ENCODE measurements around the gene SKAP2. TPM values are rescaled to one million over a fixed set of nuclear protein-coding genes. Genes with fewer than 3 reads are reported as not detected.
A peak's percentile ranks its signal among the peaks of the same experiment; 100 is the strongest.

The SKAP2 gene
- total and polyA plus RNA-seq, 9 donors: 6.3 to 15.1 (median 9.6) TPM

DNA sequence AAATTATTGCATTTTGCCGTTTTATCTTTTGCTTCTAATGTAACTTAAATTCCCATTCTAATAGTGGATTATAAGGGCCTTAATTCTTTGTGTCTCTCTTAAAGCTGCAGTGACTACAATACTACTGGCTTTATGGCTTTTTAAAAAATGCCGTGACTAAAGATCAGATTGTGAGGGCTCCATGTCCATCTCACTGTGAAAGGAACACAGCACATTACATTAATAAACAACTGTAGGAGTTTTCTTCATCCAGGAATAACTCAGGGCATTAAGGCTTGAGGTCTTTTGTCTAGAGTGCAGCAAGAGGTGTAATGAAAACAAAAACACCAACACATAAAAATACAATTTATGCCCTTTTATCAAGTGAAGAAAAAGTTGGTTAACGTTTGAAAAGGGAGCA, 205.3 kb downstream of the SKAP2 start:
- no peak overlapping the region for H3K27ac ChIP-seq (ENCODE audit: low read length)
- H3K4me1 ChIP-seq (ENCODE audit: control insufficient read depth, insufficient read depth, low read length): peaks cover 2% of the 10 kb centered on the region
- no CpG with 5 or more reads among the region's 3 CpGs for WGBS (ENCODE audit: insufficient coverage)
- no peaks in the 10 kb centered on the region for H3K9me3 ChIP-seq (replicated peaks; ENCODE audit: control insufficient read depth, low read depth, low read length)
- no peak overlapping the region for H3K4me3 ChIP-seq (ENCODE audit: low read length)
- DNase-seq: no peak
- H3K27me3 ChIP-seq (ENCODE audit: control insufficient read depth, insufficient read depth, low read length): peaks cover 2% of the 10 kb centered on the region
- no peaks in the 10 kb centered on the region for H3K36me3 ChIP-seq (ENCODE audit: control insufficient read depth, insufficient read depth, low read length)

DNA sequence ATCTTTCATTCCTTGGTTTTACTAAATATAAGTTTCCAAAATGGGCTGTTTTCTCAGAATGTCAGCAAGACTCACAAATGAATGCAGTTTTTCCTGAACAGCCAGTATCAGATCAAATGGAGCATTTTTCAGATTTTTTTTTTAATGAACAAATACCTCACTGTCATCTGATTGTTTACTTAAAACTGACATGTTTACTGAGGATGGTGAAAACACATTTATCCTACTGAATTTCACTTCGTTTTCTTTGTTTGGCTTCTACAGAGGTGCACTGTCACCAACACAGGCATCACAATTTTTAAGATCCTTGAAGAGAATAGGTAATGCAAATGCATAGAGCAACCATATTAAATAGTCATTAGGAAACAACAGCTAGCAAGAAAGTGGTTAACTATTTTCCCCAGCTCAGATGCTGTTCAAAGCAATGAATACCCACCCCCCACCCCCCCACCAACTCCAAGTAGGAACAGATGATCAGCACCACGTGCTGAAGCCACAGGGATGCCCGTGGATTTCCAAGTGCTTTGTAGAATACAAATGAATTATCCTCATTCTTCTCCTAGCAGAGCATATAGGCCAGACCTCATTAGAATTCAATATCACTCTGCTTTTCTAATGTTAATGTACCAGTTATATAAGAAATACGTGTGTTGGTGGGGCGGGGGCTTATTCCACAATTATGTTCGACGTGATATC, 205.9 kb downstream of the SKAP2 start:
- H3K27ac ChIP-seq (ENCODE audit: low read length): no peak overlapping the region
- H3K9me3 ChIP-seq (replicated peaks; ENCODE audit: control insufficient read depth, low read depth, low read length): no peaks in the 10 kb centered on the region
- H3K4me1 ChIP-seq (ENCODE audit: control insufficient read depth, insufficient read depth, low read length): peaks cover 2% of the 10 kb centered on the region
- H3K4me3 ChIP-seq (ENCODE audit: low read length): no peak overlapping the region
- no peaks in the 10 kb centered on the region for H3K36me3 ChIP-seq (ENCODE audit: control insufficient read depth, insufficient read depth, low read length)
- peaks cover 2% of the 10 kb centered on the region for H3K27me3 ChIP-seq (ENCODE audit: control insufficient read depth, insufficient read depth, low read length)
- DNase-seq: no peak
- no CpG with 5 or more reads among the region's 7 CpGs for WGBS (ENCODE audit: insufficient coverage)

DNA sequence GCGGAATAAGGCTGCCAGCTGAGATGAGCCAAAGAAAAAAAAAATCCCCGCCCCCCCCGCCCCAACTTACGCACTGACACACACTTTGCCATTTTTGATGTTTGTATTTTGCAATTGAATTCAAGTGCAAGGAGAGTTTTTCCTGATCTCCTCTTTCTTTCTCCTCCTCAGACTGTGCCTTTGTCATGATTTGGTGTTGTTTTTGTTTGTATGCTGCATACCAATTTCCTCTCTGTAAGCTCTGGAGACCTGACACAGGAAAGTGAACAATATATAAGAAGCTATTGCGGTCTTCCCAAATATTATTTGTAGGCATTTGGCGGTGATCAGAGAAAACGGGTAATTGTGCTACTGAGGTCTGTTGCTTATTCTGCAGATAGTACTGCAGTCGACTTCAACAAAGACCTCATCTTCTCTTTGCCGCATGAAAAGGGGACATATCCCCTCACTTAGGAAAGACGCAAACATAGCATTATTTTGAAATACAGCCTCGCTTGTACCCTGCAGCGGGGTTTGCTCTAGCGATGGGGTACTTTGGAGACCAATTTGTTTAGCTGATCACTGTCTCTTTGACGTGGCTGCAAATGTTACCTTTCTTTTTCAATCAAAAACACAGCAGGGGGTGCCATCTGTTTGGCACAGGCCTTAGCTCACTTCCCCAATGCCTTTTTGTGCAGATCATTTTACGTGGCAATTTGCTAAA, 206.6 kb downstream of the SKAP2 start:
- no peak overlapping the region for H3K27ac ChIP-seq (ENCODE audit: low read length)
- H3K9me3 ChIP-seq (replicated peaks; ENCODE audit: control insufficient read depth, low read depth, low read length): no peaks in the 10 kb centered on the region
- WGBS (ENCODE audit: insufficient coverage): 54% methylated on average over 7 of the region's 15 CpGs
- H3K4me3 ChIP-seq (ENCODE audit: low read length): no peak overlapping the region
- peaks cover 2% of the 10 kb centered on the region for H3K27me3 ChIP-seq (ENCODE audit: control insufficient read depth, insufficient read depth, low read length)
- H3K4me1 ChIP-seq (ENCODE audit: control insufficient read depth, insufficient read depth, low read length): peaks cover 2% of the 10 kb centered on the region
- no peaks in the 10 kb centered on the region for H3K36me3 ChIP-seq (ENCODE audit: control insufficient read depth, insufficient read depth, low read length)
- no peak for DNase-seq

DNA sequence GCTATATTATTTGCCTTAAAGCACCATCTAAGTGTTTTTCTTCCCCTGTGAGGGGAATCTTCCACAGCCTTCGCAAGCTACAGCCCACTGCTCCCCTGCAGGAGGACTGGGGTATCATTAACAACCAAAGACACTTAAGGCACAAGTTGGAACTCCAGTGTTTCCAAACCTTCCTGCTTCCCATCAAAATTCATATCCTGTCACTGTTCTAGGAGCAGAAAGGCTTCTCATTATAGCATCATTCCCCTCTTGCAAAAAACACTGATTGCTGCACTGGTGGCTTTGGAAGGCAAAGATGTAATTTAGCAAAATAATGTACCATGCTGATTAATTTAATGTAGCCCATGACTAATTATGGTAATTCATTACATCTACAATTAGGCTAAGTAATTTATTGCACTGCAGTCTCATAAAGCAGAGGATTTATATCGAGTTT, 207.2 kb downstream of the SKAP2 start:
- H3K27ac ChIP-seq (ENCODE audit: low read length): no peak overlapping the region
- H3K9me3 ChIP-seq (replicated peaks; ENCODE audit: control insufficient read depth, low read depth, low read length): no peaks in the 10 kb centered on the region
- WGBS (ENCODE audit: insufficient coverage): 50% methylated on average over 1 of the region's 2 CpGs
- no peaks in the 10 kb centered on the region for H3K36me3 ChIP-seq (ENCODE audit: control insufficient read depth, insufficient read depth, low read length)
- H3K27me3 ChIP-seq (ENCODE audit: control insufficient read depth, insufficient read depth, low read length): peaks cover 2% of the 10 kb centered on the region
- no peak overlapping the region for H3K4me3 ChIP-seq (ENCODE audit: low read length)
- no peak for DNase-seq
- H3K4me1 ChIP-seq (ENCODE audit: control insufficient read depth, insufficient read depth, low read length): peaks cover 2% of the 10 kb centered on the region

DNA sequence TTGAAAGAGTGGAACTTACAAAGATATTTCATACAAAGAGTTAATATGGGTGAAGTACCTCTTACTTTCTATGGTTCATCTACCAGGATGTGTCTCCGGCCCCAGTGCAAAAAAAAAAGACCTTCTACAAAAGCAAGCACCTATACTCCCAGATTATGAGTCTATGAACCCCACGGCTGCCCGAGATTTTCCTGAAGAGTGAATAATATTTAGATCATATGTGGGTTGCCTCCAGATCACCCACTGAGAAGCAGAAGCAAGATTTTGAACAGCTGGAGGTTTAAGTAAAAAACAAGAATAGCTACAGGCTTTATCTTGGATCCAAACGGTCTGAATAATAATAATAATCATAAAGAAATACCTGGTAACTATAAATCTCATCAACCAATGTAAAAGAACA, 207.7 kb downstream of the SKAP2 start:
- H3K36me3 ChIP-seq (ENCODE audit: control insufficient read depth, insufficient read depth, low read length): no peaks in the 10 kb centered on the region
- H3K27ac ChIP-seq (ENCODE audit: low read length): no peak overlapping the region
- peaks cover 2% of the 10 kb centered on the region for H3K27me3 ChIP-seq (ENCODE audit: control insufficient read depth, insufficient read depth, low read length)
- H3K9me3 ChIP-seq (replicated peaks; ENCODE audit: control insufficient read depth, low read depth, low read length): no peaks in the 10 kb centered on the region
- no peak for DNase-seq
- no peak overlapping the region for H3K4me3 ChIP-seq (ENCODE audit: low read length)
- peaks cover 2% of the 10 kb centered on the region for H3K4me1 ChIP-seq (ENCODE audit: control insufficient read depth, insufficient read depth, low read length)
- no CpG with 5 or more reads among the region's 4 CpGs for WGBS (ENCODE audit: insufficient coverage)

DNA sequence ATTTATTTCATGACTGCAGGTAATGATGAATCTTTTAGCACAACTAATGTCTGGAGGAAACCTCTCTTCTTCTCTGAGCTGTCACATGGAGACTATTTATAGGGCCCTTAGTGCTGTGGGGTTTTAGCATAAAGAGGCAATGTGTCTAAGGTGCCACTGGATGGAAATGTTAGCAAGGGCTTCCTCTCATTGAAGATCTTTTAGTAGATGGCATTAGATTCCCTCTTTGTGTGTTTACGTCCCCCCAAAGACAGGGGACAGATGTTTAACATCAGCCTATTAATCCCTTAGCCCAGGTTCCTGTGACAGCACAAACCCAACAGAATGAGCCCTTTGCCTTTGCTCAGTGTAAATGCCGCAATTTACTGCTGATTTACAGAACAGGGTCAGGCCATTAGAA, 208.6 kb downstream of the SKAP2 start:
- Histone ChIP-seq H3K27ac (ENCODE audit: low read length) (no peak overlapping the region), H3K27me3 (ENCODE audit: control insufficient read depth, insufficient read depth, low read length) (peaks cover 2% of the 10 kb centered on the region), H3K9me3 (replicated peaks; ENCODE audit: control insufficient read depth, low read depth, low read length) (no peaks in the 10 kb centered on the region), H3K4me1 (ENCODE audit: control insufficient read depth, insufficient read depth, low read length) (peaks cover 2% of the 10 kb centered on the region), H3K4me3 (ENCODE audit: low read length) (no peak overlapping the region), H3K36me3 (ENCODE audit: control insufficient read depth, insufficient read depth, low read length) (no peaks in the 10 kb centered on the region)
- no peak for DNase-seq
- WGBS (ENCODE audit: insufficient coverage): 78% methylated on average over 1 of the region's 2 CpGs

DNA sequence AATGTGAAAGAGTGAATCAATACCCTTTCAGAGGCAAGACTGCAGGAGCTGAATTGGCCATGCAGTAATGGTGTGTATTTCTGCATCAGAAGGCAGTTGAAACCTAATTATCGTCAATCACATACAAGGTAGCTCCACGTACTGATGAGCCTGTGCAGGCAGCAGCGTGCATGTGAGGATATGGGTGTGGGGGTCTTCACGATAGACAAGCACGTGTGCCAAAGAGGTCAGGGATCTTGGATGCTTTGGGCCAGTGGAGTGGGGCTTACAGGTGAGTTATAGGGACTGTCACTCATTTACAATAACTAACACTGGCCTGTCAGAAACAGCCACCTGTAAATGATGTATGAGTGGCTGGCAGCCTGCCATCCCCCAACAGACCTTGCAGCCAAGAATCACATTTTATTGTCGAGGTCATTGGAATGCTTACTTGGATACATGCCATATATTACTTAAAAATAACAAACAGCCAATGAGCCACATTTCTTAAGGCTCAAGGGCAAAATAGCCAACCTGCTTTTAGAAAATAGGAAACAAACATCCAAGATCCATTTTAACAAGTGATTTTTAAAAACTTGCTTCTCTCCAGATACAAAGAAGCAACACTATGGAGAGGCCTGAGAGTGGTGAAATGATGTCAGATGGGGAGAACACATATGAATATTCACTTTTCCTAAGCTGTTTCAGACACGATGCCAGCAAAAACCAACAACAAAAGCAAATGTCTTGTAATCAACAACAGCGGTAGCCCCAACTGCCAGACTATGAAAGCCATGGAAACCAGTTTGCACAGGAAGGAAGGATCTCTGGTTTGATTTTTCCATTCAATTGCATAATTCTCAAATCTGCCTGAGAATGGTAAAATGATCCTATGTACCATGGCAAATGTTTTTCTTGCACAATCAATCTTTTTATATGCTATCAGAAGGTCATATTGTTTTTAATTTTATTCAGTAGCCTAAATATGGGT, 210.7 kb downstream of the SKAP2 start:
- Histone ChIP-seq H3K27ac (ENCODE audit: low read length) (no peak overlapping the region), H3K9me3 (replicated peaks; ENCODE audit: control insufficient read depth, low read depth, low read length) (no peaks in the 10 kb centered on the region), H3K4me1 (ENCODE audit: control insufficient read depth, insufficient read depth, low read length) (peaks cover 2% of the 10 kb centered on the region), H3K36me3 (ENCODE audit: control insufficient read depth, insufficient read depth, low read length) (no peaks in the 10 kb centered on the region), H3K4me3 (ENCODE audit: low read length) (no peak overlapping the region), H3K27me3 (ENCODE audit: control insufficient read depth, insufficient read depth, low read length) (peaks cover 4% of the 10 kb centered on the region)
- peak; percentile 15 for DNase-seq
- 79% methylated on average over 2 of the region's 8 CpGs for WGBS (ENCODE audit: insufficient coverage)

DNA sequence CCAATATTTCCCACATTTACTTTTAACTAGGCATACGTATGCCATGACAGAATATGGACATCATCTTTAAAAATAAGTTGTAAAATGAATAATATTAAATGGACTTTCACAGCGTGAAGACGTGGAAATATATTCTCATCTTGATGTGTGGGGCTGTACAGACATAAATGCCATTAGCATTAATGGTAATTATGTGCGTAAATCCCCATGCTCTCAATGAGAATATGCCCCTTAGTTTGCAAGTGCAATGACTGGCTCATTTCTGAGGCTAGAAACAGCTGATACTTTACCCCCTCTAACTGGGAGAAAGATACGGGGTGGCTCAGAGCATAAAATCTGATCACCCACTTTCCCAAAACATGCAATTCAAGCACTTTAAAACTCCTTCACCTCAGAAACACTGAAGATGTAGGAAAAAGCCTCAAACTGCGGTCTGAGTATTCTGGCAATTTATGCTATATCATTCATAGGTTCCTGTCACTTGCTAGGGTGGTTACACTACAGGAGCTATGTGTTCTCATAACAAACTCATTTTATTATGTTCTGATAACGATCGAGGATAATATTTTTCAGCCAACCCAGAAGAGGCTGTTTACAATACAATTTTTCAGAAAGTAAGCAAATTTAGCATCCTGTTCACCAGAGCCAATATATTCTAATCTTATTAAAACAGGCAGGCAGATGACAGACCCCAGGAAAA, 211.8 kb downstream of the SKAP2 start:
- no peaks in the 10 kb centered on the region for H3K36me3 ChIP-seq (ENCODE audit: control insufficient read depth, insufficient read depth, low read length)
- no peak overlapping the region for H3K27ac ChIP-seq (ENCODE audit: low read length)
- H3K4me1 ChIP-seq (ENCODE audit: control insufficient read depth, insufficient read depth, low read length): peaks cover 2% of the 10 kb centered on the region
- WGBS (ENCODE audit: insufficient coverage): no CpG with 5 or more reads among the region's 8 CpGs
- peaks cover 2% of the 10 kb centered on the region for H3K27me3 ChIP-seq (ENCODE audit: control insufficient read depth, insufficient read depth, low read length)
- no peak overlapping the region for H3K4me3 ChIP-seq (ENCODE audit: low read length)
- no peak for DNase-seq
- no peaks in the 10 kb centered on the region for H3K9me3 ChIP-seq (replicated peaks; ENCODE audit: control insufficient read depth, low read depth, low read length)

DNA sequence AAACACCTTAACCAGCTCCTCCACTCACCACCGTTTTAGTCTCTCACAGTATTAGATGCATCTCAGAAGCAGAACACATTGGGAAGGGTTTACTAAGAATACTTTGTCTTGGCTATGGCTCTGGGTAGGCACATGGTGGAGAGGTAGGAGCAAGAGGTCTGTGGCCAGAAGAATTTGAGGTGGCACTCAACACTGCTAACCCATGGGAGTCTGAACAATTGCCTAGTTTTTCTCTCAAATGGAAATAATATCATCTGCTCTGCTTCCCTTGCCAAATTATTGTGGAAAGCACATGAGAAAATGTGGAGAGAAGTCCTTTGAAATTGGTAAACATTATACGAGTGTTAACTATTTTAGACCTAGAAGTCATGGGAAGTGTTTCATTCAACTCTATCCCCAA, 214.3 kb downstream of the SKAP2 start:
- Histone ChIP-seq H3K27ac (ENCODE audit: low read length) (no peak overlapping the region), H3K27me3 (ENCODE audit: control insufficient read depth, insufficient read depth, low read length) (peaks cover 2% of the 10 kb centered on the region), H3K36me3 (ENCODE audit: control insufficient read depth, insufficient read depth, low read length) (no peaks in the 10 kb centered on the region), H3K4me3 (ENCODE audit: low read length) (no peak overlapping the region), H3K9me3 (replicated peaks; ENCODE audit: control insufficient read depth, low read depth, low read length) (no peaks in the 10 kb centered on the region), H3K4me1 (ENCODE audit: control insufficient read depth, insufficient read depth, low read length) (no peaks in the 10 kb centered on the region)
- no CpG with 5 or more reads among the region's 2 CpGs for WGBS (ENCODE audit: insufficient coverage)
- no peak for DNase-seq
